Ramos (cell line): ENCODE measurements around the gene GXYLT2.
"Not testable (repeated sequence)": the region's sequence is repeated elsewhere in the genome, so short reads cannot be mapped to it uniquely, and the experiment has no call there.

ENCODE experiments used
- in situ Hi-C: fragments of 300-500 bp; cut with MboI; formaldehyde crosslinking; loops from one replicate; pipeline ENCODE4 v1.14.3; 2022; ENCODE audit warnings: low sequenced_read_pairs; ENCODE audit not compliant: unreplicated experiment

GXYLT2 gene

GRCh38 chr3:72928781-72929735 is 41.2 kb downstream of the GXYLT2 start:
- in situ Hi-C loops: not testable (repeated sequence)

GRCh38 chr3:72930754-72931153 is 42.9 kb downstream of the GXYLT2 start:
- in situ Hi-C loops: no loop called here

GRCh38 chr3:72932416-72932815 is 44.6 kb downstream of the GXYLT2 start:
- in situ Hi-C loops: no loop called here

GRCh38 chr3:72938471-72939265 is 50.8 kb downstream of the GXYLT2 start:
- in situ Hi-C loops: loop anchor here (5.0 kb wide), 1 partner anchor 139 kb away; no protein-coding TSS in a partner anchor

GRCh38 chr3:72941245-72941644 is 53.4 kb downstream of the GXYLT2 start:
- in situ Hi-C loops: no loop called here

- in situ Hi-C loops: no loop called here
These were observed 54.6 kb downstream of the GXYLT2 start for GRCh38 chr3:72942427-72942826.

- in situ Hi-C loops: no loop called here
These were observed 56.9 kb downstream of the GXYLT2 start for GRCh38 chr3:72944696-72945095.

- in situ Hi-C loops: no loop called here
These were observed 60.1 kb downstream of the GXYLT2 start for GRCh38 chr3:72947715-72948490.

- in situ Hi-C loops: no loop called here
These were observed 61.2 kb downstream of the GXYLT2 start for GRCh38 chr3:72949016-72949415.

GRCh38 chr3:72950372-72950771 is 62.5 kb downstream of the GXYLT2 start:
- in situ Hi-C loops: no loop called here

GRCh38 chr3:72950801-72951200 is 63.0 kb downstream of the GXYLT2 start:
- in situ Hi-C loops: no loop called here

GRCh38 chr3:72951259-72951722 is 63.4 kb downstream of the GXYLT2 start:
- in situ Hi-C loops: no loop called here

- in situ Hi-C loops: no loop called here
These were observed 65.6 kb downstream of the GXYLT2 start for GRCh38 chr3:72953325-72953956.

- in situ Hi-C loops: no loop called here
These were observed 69.5 kb downstream of the GXYLT2 start for GRCh38 chr3:72957297-72957696.

GRCh38 chr3:72959336-72959735 is 71.5 kb downstream of the GXYLT2 start:
- in situ Hi-C loops: no loop called here

- in situ Hi-C loops: no loop called here
These were observed 73.1 kb downstream of the GXYLT2 start for GRCh38 chr3:72960812-72961518.

GRCh38 chr3:72961752-72962151 is 73.9 kb downstream of the GXYLT2 start:
- in situ Hi-C loops: no loop called here

- in situ Hi-C loops: no loop called here
These were observed 74.5 kb downstream of the GXYLT2 start for GRCh38 chr3:72962317-72962716.

GRCh38 chr3:72964633-72965032 is 76.8 kb downstream of the GXYLT2 start:
- in situ Hi-C loops: no loop called here
